Neural progenitor cell (in vitro differentiated cells): ENCODE measurements around the gene SLC36A3. TPM values are rescaled to one million over a fixed set of nuclear protein-coding genes. Genes with fewer than 3 reads are reported as not detected.

Experiments
- DNase-seq: peaks from one replicate; pipeline ENCODE4 v3.0.0-alpha.2; 2016; ENCODE audit warnings: low spot score
- H2AFZ ChIP-seq: fragments of 200-600 bp; sonication (generic); replicated peaks from 2 replicates; pipeline ENCODE4 v1.6.1; 2016; ENCODE audit warnings: antibody characterized with exemption
- H3F3A ChIP-seq: fragments of 200-600 bp; sonication (generic); 2 replicates; pipeline ENCODE4 v1.6.1; 2016; ENCODE audit warnings: antibody characterized with exemption, low read depth
- H3K27ac ChIP-seq: fragments of 200-600 bp; sonication (generic); 2 replicates; pipeline ENCODE4 v1.5.1; 2016; ENCODE audit warnings: mild to moderate bottlenecking
- H3K27me3 ChIP-seq: fragments of 200-600 bp; sonication (generic); 2 replicates; pipeline ENCODE4 v1.6.1; 2016; ENCODE audit warnings: mild to moderate bottlenecking, moderate library complexity
- H3K36me3 ChIP-seq: fragments of 200-600 bp; sonication (generic); 2 replicates; pipeline ENCODE4 v1.5.1; 2016
- H3K4me1 ChIP-seq: fragments of 200-600 bp; sonication (generic); 2 replicates; pipeline ENCODE4 v1.6.1; 2016; ENCODE audit warnings: mixed run types
- H3K4me2 ChIP-seq: fragments of 200-600 bp; sonication (generic); 2 replicates; pipeline ENCODE4 v1.6.1; 2016
- H3K4me3 ChIP-seq: fragments of 200-600 bp; sonication (generic); 2 replicates; pipeline ENCODE4 v1.5.1; 2016
- H3K79me2 ChIP-seq: fragments of 200-600 bp; sonication (generic); 2 replicates; pipeline ENCODE4 v1.6.1; 2016; ENCODE audit warnings: low read depth
- H3K9ac ChIP-seq: fragments of 200-600 bp; sonication (generic); 2 replicates; pipeline ENCODE4 v1.6.1; 2016
- H3K9me3 ChIP-seq: fragments of 200-600 bp; sonication (generic); 2 replicates; pipeline ENCODE4 v1.5.1; 2016; ENCODE audit warnings: low read depth
- H4K20me1 ChIP-seq: fragments of 200-600 bp; sonication (generic); 2 replicates; pipeline ENCODE4 v1.6.1; 2016; ENCODE audit warnings: low read depth
- H3K27ac Mint-ChIP-seq: 3 replicates; pipeline ENCODE4 v1.8.0; 2021; ENCODE audit warnings: mixed read lengths
- H3K27me3 Mint-ChIP-seq: 2 replicates; pipeline ENCODE4 v1.8.0; 2022; ENCODE audit warnings: low read depth, mild to moderate bottlenecking, inconsistent platforms, moderate library complexity, mixed read lengths; ENCODE audit not compliant: insufficient read depth
- H3K36me3 Mint-ChIP-seq: 3 replicates; pipeline ENCODE4 v1.8.0; 2021; ENCODE audit warnings: mixed read lengths
- H3K4me1 Mint-ChIP-seq: 3 replicates; pipeline ENCODE4 v1.8.0; 2021; ENCODE audit warnings: mixed read lengths
- H3K4me3 Mint-ChIP-seq: 3 replicates; pipeline ENCODE4 v1.8.0; 2021; ENCODE audit warnings: mild to moderate bottlenecking, moderate library complexity, mixed read lengths
- H3K9me3 Mint-ChIP-seq: 3 replicates; pipeline ENCODE4 v1.8.0; 2020; ENCODE audit warnings: mixed read lengths
- EZH2 ChIP-seq: fragments of 200-600 bp; sonication (generic); IDR thresholded peaks from 2 replicates; pipeline ENCODE4 v1.6.1; 2017; ENCODE audit warnings: antibody characterized with exemption, mild to moderate bottlenecking, moderate library complexity
- EZH2phosphoT487 ChIP-seq: fragments of 200-600 bp; sonication (generic); IDR thresholded peaks from 2 replicates; pipeline ENCODE4 v1.6.1; 2017; ENCODE audit warnings: antibody characterized with exemption
- total RNA-seq: library from RNA; depleted of rRNA; stranded (reverse); fragments of >200 nt; gene quantifications from 2 replicates; pipeline ENCODE4 v1.2.3, GENCODE V29; 2015; ENCODE audit warnings: low replicate concordance
- TF ChIP-seq, protein P1 (sequence below): fragments of 200-600 bp; sonication (generic); IDR thresholded peaks from 2 replicates; pipeline ENCODE4 v1.5.1; 2017; ENCODE audit warnings: antibody characterized with exemption, mild to moderate bottlenecking

SLC36A3 gene
- total RNA-seq, 1 donor from 2014 or later = not detected

DNA sequence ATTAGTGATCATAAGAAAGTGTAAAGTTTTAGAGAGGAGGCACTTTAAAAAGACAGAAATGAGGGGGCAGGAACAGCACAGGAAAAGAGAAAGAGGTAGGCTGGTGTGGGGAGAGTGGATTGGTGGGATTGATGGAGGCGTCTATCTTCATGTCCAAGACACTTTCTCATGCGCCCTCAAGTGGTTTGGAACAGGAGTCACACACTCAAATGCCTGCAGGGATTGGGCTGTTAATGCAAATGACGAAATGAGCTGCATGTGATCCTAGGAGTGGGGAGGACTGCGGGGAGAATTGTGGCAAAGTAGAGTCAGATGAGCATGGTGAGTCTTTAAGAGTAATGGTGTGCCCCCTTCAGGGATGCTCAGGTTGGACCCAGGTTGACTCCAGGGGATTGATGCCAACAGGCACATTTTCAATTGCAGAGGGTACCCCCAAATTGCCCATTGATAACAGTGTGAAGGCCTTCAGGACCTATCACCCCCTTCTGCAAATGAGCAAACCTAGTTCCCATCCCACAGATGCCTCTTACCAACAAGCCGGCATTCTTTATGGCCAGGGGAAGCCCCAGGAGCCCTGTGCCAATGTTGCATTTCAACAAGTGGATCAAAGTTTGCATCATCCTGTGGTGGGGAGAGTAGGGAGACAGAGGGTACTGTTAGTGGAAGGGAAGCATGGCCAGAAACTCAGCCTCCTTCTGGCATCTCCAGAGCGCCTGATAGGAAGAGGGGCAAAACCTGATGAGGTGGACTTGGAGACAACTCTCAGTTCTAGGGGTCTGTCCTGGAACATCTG is 5.3 kb downstream of the SLC36A3 start:
- H3K36me3 ChIP-seq = no peaks in the 10 kb centered on the region
- H3K27me3 Mint-ChIP-seq = peaks cover 9% of the 10 kb centered on the region

DNA sequence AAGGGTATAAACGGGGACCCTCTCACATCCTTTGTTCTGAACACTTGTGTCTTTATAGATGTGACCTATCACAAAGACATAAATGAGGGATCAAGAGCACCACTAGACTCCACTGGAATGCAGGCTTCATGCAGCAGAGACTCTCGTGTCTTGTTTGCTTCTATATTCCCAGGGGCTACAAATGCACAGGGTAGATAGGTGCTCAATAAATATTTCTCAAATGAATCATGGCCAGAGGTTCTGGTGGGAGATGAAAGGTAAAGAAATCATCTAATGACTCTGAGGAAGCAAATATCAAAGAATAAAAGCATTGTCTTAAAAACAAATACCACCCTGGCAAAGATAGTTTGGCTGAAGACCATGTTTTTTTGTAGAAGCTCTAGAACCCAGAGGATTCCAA is 6.6 kb downstream of the SLC36A3 start:
- H3K27ac ChIP-seq = no peak overlapping the region
- no peaks in the 10 kb centered on the region for H3K79me2 ChIP-seq
- no peaks in the 10 kb centered on the region for H3K9me3 ChIP-seq
- H4K20me1 ChIP-seq = no peaks in the 10 kb centered on the region
- Mint-ChIP-seq H3K27ac (no peak overlapping the region), H3K4me1 (peaks cover 14% of the 10 kb centered on the region), H3K4me3 (no peak overlapping the region), H3K27me3 (peaks cover 12% of the 10 kb centered on the region), H3K36me3 (no peaks in the 10 kb centered on the region), H3K9me3 (no peaks in the 10 kb centered on the region)
- no peak overlapping the region for H3K9ac ChIP-seq
- no peaks in the 10 kb centered on the region for H3K27me3 ChIP-seq
- no peak overlapping the region for H3K4me2 ChIP-seq
- H3K4me1 ChIP-seq = no peaks in the 10 kb centered on the region
- TF ChIP-seq EZH2phosphoT487 (no peak), EZH2 (no peak)
- TF ChIP-seq, protein P1, sequence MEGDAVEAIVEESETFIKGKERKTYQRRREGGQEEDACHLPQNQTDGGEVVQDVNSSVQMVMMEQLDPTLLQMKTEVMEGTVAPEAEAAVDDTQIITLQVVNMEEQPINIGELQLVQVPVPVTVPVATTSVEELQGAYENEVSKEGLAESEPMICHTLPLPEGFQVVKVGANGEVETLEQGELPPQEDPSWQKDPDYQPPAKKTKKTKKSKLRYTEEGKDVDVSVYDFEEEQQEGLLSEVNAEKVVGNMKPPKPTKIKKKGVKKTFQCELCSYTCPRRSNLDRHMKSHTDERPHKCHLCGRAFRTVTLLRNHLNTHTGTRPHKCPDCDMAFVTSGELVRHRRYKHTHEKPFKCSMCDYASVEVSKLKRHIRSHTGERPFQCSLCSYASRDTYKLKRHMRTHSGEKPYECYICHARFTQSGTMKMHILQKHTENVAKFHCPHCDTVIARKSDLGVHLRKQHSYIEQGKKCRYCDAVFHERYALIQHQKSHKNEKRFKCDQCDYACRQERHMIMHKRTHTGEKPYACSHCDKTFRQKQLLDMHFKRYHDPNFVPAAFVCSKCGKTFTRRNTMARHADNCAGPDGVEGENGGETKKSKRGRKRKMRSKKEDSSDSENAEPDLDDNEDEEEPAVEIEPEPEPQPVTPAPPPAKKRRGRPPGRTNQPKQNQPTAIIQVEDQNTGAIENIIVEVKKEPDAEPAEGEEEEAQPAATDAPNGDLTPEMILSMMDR = no peak
- H3K4me3 ChIP-seq = no peak overlapping the region
- no peak overlapping the region for H2AFZ ChIP-seq
- H3K36me3 ChIP-seq = no peaks in the 10 kb centered on the region
- no peaks in the 10 kb centered on the region for H3F3A ChIP-seq
- DNase-seq = no peak

More for the DNA sequence above, 5.3 kb downstream of the SLC36A3 start:
- Histone ChIP-seq H3K4me3 (no peak overlapping the region), H4K20me1 (no peaks in the 10 kb centered on the region), H3F3A (no peaks in the 10 kb centered on the region), H3K4me1 (peaks cover 7% of the 10 kb centered on the region), H3K79me2 (no peaks in the 10 kb centered on the region), H2AFZ (peak overlapping the region; percentile 28), H3K9ac (no peak overlapping the region), H3K9me3 (no peaks in the 10 kb centered on the region), H3K27ac (no peak overlapping the region), H3K27me3 (no peaks in the 10 kb centered on the region), H3K4me2 (no peak overlapping the region)
- Mint-ChIP-seq H3K4me1 (peaks cover 14% of the 10 kb centered on the region), H3K36me3 (no peaks in the 10 kb centered on the region), H3K9me3 (no peaks in the 10 kb centered on the region), H3K4me3 (no peak overlapping the region), H3K27ac (no peak overlapping the region)
- TF ChIP-seq, protein P1 = peak; percentile 49
- TF ChIP-seq EZH2phosphoT487 (no peak), EZH2 (no peak)
- DNase-seq = peak; percentile 55

DNA sequence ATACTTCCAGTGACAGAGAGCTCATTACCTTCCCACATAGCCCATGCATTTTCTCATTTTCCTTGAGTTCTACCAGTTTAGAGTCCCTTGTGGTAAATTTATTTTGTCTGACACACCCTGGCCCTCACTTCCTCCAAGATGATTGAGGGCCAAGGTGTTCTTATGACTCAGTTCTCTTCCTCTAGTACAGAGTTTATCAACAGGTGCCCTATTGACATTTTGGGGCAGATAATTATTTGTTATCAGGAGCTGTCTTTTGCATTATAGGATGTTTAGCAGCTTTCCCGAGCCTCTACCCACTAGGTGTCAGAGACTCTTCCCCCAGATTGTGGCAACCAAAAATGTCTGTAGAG is 7.1 kb downstream of the SLC36A3 start:
- H3K9ac ChIP-seq = no peak overlapping the region
- DNase-seq = no peak
- no peak overlapping the region for H2AFZ ChIP-seq
- H3K9me3 ChIP-seq = no peaks in the 10 kb centered on the region
- H3K27me3 ChIP-seq = no peaks in the 10 kb centered on the region
- Mint-ChIP-seq H3K27me3 (peaks cover 12% of the 10 kb centered on the region), H3K9me3 (no peaks in the 10 kb centered on the region), H3K4me3 (no peak overlapping the region), H3K4me1 (peaks cover 14% of the 10 kb centered on the region), H3K36me3 (no peaks in the 10 kb centered on the region), H3K27ac (no peak overlapping the region)
- H3K27ac ChIP-seq = no peak overlapping the region
- no peaks in the 10 kb centered on the region for H3K36me3 ChIP-seq
- H3K4me1 ChIP-seq = no peaks in the 10 kb centered on the region
- H3K4me2 ChIP-seq = no peak overlapping the region
- H3K4me3 ChIP-seq = no peak overlapping the region
- H3K79me2 ChIP-seq = no peaks in the 10 kb centered on the region
- H3F3A ChIP-seq = no peaks in the 10 kb centered on the region
- no peaks in the 10 kb centered on the region for H4K20me1 ChIP-seq
- TF ChIP-seq EZH2 = no peak
- TF ChIP-seq, protein P1 = no peak
- TF ChIP-seq EZH2phosphoT487 = no peak
